GM21447 (cell line): ENCODE results near the gene DCN.
"Not testable (repeated sequence)": the region's sequence is repeated elsewhere in the genome, so short reads cannot be mapped to it uniquely, and the experiment has no call there.

Experiments
- ATAC-seq: cut with Tn5 transposase; IDR thresholded peaks from one replicate; pipeline ENCODE4 v1.9.1; 2021; ENCODE audit not compliant: unreplicated experiment

DCN gene, protein sequence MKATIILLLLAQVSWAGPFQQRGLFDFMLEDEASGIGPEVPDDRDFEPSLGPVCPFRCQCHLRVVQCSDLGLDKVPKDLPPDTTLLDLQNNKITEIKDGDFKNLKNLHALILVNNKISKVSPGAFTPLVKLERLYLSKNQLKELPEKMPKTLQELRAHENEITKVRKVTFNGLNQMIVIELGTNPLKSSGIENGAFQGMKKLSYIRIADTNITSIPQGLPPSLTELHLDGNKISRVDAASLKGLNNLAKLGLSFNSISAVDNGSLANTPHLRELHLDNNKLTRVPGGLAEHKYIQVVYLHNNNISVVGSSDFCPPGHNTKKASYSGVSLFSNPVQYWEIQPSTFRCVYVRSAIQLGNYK

DNA sequence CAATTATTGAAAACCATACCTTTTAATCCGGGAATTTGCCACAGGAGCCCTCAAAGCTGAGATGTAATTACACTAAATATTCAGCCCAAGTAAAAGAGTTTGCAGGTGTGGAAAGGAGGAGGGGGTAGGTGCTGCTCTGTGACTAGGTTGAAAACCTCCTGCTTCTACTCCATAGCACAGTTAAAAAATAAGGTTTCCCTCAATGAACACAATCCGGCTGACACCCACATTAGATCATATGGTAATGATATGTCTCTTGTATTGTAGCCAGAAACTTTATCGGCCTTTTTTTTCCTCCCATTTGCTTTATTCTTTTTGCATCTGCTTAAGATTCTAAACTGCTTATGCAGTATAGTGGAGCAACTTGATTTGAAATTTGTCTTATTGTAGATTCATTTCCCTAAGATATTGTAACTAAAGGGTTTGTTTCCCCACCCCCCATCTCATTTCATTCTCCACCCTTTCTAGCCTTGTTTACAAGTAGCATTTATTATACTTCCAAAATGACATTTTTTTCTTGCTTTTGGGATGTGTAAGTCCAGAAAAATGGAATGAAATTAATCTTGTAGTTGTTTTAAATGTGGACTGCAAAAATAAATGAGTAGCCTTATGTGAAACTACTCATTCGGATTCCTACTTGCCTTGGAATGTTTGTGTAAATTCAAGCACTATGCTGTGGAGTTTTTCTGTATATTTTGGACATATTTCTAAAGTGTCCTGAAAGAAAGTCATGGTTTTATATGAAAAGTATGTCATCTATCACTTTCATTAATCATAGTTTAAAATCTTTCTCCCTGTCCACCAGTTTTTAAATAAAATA, at the start of gene DCN:
Gene DCN, minus strand, starts transcription at position 182 of the 820 bp plus-strand sequence. CDS start 4,265 bp downstream, outside the sequence.
- ATAC-seq, result no peak

DNA sequence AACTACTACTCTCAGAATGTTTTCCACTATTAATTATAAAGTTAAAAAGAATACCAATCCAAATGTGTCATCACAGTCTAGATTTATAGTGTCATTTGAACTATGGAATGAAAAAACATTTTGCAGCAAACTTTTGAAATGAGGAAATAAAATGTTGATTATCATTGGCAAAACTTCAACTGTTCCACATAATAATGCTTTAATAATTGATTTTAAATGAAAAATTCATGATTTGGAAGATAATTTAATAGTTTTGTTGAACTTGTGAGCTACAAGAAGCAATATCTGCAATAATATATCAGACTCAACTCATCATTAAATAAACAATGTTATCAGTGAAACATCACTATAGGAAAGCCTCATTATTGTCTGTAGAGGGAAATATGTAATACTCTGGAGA, 48.2 kb upstream of the DCN start:
- no peak for ATAC-seq

DNA sequence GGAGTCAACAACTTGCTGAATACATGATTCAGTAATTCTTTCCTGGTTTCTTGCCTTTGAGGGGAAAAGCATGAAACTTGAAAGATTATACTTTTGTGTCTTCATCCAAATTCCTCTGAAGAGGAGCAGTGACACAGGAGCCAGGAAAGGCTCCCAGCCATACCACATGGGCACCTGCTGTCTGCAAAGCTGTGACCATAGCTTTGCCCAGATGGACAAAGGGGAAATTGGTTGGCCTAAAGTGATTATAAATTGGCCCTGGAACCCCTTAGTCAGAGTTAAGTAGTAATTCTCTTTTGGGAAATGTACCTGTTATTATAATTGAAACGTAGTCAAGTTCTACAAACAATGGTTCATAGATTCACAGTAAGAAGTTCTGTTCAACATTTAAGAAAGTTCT, 44.3 kb upstream of the DCN start:
- ATAC-seq, result no peak

DNA sequence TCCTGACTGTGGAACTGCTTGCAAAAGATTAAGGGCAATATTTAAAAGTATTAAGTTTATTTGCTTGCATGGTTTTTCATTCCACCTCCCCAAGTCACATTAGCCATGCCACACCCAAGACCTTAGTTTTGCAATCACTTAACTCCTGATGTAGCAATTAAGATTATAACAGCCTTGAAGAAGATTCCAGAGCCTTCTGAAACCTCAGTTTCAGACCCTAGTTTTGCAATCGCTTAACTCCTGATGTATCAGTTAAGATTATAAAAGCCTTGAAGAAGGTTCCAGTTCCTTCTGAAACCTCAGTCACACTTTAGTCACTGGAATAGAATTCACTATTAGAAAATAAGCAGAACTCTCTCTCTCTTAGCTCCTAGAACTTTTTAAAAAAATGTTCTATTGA, 42.7 kb upstream of the DCN start:
- ATAC-seq, result no peak

DNA sequence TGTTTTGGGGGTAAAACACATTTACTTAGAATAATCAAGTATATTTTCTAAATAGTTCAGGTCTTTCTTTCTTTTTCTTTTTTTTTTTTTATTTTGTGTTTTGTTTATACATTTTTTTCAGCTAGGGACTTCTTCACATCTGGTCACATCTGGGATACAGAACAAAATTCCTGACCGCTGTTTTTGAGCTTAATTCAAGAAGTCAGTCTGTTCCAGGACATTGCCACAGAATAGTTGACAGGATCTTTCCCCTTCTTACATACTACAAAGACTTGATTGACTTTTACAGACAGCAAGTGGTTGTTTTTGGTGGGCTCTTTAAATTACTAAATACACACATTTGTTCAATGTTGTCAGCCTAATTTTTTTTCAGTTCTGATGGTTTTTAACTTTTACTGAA, 41.8 kb upstream of the DCN start:
- no peak for ATAC-seq

DNA sequence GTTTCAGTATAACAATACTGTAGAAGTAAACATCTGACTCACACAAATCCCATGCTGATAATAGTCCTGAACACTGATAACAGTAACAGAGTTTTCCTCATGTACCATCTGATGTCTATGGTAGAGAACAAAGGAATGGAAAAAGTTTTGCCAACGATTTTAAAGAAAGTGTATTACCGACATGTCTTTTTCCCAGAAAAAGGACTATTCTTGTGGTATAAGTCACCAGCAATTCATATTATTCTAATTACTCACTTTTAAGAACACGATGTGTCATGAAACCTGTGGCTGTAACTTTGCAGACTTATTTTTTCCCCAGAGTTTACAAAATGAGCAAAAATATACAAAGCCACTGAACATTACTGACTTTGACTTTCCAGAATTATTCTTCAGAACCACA, 40.1 kb upstream of the DCN start:
- ATAC-seq, result no peak

DNA sequence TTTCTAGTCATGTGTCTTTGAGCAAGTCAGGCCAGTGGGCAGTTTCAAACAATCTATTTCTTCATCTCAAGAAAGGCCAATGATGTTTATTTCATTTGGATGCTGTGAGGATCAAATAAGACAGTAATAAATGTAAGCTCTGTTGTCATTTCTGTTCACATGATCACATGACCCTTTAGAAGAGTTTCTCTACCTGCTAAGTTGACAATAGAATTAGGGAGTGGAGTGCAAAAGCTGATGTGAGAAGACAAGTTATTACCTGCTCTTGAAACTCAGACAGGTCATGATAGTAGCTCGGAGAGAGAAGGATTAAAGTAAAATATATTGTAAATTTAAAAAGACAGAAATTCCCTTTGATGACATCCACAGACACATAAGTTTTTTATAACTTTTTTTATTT, 37.3 kb upstream of the DCN start:
- ATAC-seq, result no peak

DNA sequence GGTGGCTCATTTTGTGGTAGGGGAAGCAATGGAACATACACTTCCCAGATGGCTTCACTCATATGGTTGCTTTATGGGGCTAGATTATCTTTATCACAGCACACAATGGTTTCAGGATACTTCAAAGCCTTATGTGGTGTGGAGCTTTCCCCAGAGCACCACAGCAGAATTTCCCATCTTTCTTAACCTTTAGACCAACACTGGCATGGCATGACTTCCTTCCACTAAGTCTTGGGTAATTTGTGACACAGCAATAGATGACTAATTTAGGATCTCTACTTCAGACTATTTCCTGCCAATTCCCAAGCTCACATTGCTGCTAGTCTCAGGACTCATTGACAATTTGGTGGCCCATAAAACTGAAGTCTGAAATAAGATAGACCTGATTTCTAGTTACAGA, 36.9 kb upstream of the DCN start:
- ATAC-seq, result no peak

DNA sequence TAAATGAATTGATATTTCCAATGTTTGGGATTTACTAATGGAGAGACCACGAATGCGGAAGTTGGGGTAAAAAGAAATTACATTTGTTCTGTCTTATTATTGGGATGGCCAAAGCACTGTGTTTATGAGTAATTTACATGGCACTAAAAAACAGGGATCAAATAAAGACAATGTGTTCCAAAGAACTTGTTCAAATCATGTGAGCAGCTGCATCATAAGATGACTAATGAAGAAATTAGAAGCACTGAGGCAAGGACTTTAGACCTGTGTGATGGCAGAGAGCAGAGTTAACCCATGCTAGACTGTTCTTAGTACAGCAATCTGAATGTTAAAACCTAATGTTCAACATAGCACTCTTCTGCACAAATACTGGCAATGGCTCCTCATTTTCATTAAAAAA, 34.3 kb upstream of the DCN start:
- no peak for ATAC-seq

DNA sequence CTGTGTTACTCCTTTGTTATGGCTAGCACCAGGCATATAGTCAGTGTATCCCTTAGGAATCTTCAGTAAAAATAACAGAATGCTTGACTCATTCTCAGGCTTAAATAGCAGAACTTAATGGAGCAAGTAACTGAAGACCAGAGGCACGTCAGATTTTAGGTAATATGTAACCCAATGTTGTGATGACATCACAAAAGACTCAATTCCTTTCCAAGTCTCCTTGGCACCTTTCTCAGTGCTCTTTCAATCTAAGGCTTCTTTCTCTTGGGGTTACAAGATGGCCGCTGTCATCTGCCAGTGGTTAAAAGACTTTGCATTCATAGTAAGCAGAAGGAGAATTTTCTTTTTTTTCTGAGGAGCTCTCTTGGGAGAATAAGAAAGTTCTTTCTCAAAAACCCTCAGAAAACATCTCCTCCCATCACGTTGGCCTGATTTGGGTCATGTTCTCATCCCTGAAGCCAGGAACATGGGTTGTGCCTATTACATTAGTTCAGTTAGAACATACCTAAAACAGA, 33.4 kb upstream of the DCN start:
- ATAC-seq, result no peak

DNA sequence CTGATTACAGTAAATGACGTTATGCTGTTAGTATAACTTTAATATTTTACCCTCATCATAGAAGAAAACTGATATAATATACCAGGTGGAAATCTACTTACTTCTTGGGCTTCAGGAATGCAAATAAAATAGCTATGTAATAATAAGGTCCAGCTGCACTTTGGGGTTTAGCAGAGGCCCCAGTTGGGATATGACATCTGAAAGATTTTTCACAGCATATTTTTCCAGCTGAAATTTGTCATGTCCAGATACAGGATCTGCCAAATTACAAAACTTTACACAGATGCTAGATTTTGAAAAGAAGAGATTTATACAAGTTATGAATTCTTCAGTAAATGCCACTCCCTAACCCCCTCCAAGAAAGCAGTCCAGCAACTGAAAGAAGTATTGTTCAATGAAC, 29.2 kb upstream of the DCN start:
- ATAC-seq, result no peak

DNA sequence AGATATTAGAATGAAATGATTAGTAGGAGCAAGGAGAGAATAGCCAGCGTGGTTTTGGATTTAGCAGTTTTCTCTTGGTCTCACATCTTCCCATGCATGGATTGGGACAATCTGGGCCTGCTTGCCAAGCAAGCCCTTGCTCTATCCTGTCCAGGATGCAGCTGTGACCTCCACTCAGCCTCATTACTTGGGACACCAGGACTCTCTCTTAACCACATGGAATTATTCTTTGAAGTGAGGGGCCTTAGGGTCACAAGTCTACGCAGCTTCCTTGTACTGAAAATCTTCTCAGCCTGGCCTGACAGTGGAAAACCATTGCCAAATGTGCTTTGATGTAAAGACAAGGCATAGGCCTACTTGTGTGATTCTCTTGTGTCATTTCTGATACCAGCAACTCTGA, 28.0 kb upstream of the DCN start:
- no peak for ATAC-seq

DNA sequence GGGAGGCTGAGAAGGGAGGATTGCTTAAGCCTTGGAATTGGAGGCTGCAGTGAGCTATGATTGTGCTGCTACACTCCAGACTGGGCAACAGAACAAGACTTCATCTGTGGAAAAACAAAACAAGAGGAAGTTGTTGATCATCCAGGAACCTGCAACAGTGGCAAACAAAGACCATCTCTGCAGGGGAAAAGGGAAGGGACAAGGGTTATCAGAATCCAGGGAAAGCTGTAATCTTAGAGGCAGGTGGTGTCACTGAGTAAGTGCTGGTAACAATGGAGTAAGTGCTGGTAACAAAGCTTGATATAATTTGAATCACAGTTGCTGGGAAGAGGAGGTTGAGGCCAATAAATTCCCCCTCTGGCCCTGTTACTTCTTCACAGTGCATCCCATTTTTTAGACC, 27.5 kb upstream of the DCN start:
- ATAC-seq, result no peak

DNA sequence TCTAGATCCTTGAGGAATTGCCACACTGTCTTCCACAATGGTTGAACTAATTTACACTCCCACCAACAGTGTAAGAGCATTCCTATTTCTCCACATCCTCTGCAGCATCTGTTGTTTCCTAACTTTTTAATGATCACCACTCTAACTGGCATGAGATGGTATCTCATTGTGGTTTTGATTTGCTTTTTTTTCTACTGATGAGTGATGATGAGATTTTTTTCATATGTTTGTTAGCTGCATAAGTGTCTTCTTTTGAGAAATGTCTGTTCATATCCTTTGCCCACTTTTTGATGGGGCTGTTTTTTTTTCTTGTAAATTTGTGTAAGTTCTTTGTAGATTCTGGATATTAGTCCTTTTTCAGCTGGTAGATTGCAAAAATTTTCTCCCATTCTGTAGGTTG, 24.7 kb upstream of the DCN start:
- ATAC-seq, result not testable (repeated sequence)

DNA sequence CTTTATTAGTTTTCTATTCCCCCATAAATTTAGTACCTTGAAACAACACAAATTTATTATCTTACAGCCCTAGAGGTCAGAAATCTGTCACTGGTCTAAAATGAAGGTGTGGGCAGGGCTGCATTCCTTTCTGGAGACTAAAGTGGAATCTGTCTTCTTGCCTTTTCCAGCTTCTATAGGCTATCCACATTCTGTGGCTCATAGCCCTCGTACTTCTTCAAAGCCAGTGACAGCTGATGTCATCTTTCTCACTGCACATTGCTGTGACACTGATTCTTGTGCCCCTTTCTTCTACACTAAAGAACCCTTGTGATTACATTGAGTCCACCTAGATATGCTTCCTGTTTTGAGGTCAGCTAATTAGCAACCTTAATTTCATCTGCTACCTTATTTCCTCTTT, 23.2 kb upstream of the DCN start:
- ATAC-seq, result no peak

DNA sequence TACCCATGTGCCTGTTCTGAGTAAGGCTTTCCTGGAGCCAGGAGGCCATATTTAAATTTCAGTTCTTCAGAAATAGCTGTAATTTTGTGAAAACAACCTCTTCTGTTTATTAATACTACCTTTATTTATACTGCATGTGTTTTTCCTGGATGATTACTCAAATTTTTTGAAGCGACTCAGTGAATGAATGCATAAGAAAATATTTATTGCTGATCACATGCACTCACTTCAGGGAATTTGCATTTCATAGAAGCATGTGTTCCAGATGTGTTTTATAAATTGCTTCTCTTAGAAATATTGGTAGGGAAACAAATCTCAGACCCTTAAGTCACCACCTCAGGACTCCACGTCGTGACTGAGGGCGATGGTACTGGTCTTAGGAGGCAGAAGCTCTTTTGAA, 21.8 kb upstream of the DCN start:
- ATAC-seq, result no peak

DNA sequence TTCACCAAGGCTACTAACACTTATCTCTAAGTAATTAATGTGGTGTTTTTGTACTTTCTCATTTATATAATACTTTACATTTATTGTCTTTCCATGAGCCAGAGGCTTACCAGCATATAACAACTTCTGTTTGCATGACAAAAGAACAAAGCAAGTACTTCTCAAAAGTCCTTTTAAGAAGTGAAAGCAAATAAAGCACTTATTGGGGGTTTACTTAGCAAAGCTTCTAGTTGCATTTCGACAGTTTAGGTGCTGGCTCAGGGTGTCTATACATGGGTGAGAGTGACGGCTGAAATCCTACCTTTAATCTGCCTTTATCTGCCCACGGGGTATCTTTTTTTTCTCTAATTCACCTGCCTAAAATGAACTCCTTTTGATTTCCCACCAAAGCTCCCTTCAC, 21.0 kb upstream of the DCN start:
- ATAC-seq, result no peak

DNA sequence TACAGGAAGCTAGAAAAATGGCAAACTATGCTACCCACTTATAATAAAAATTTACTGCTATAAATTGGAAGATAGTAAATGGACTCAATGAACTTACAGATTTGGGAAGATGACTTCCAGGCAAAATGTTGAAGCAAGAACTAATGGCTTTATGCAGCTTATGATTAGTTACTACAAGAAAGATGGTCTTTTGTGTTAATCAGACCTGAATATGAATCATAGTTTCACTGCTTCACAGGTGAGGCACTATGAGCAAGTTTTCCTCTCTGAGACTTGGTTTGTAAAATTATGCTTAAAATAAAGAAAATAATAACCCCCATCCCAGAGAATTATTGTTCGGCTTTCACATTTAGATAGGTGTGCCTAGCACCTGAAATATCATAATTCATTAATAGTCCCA, 19.8 kb upstream of the DCN start:
- no peak for ATAC-seq

DNA sequence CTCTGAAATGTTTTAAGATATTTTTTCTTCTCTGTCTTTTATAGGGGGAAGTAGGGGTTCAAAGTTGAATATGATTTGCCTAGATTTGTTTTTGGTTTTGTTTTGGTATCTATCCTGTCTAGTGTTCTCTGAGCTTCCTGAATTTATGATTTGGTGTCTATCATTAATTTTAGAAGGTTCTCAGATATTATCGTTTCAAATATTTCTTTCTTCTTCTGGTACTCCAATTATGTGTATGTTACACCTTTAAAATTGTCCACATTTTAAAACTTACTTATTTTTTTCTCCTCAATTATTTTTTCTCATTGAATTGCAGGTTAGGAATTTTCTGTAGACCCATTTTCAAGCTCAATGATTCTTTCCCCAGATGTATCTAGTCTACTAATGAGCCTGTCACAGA, 13.8 kb upstream of the DCN start:
- no peak for ATAC-seq

DNA sequence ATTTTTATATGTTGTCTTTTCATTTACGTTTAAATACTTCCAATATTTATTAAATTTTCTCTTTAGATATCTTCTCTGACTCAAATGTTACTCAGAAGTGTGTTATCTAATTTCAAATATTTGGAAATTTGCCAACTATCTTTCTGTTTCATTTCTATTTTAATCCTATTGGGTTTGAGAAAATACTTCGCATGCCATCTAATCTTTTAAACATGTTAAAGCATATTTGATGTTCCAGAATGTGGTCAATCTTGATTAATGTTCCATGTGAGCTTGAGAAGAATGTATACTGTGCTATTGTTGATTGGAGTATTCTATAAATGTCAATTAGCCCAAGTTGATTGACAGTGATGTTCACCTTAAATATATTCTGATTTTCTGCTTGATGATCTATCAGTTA, 11.9 kb upstream of the DCN start:
- no peak for ATAC-seq

DNA sequence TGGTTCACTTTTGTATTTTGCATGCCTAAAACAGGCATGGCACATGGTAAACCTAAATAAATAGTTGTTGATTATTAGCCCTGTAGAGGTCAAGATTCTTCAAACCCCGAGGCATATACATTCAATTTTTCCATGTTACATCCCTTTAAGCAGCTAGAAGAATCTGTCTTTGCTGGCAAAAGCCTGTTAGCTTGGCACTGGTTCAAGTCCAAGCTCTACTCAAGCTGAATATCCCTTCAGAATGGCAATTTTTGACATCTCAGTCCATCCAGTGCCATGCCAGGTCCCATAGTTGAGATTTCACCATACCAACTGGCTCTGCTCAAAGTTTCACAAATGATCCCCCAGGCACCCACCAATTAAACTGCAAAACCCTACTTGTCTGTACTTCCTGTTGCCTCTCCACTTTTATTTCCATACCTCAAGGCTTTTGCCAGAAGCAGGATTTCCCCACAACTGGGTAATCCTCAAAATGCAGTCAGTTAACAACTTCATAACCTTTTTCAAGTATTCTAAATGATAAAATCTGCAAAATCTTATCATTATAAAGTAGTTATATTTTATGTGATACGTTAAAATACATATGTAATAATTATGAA, 9.0 kb upstream of the DCN start:
- ATAC-seq, result no peak

DNA sequence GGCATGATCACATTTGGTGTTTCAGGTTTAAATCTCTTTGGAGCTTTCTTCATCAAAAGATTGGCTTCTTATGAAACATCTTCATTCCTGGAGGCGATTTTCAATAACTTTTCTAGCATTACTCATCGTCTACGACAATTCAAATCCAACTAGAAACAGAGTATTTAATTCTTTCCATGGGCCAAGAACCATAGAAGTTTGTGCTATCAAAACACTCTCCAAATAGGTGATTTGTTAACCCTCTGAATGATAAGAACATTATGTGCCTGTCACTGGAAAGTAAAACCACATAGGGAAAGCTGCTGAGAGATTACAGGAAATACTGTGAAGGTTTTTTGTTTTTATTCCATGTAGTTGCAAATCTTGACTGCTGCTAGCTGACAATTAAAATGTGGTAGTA, 6.9 kb upstream of the DCN start:
- ATAC-seq, result no peak
